T-cell (primary cell): ENCODE results near the gene INCA1. TPM values are rescaled to one million over a fixed set of nuclear protein-coding genes. Genes with fewer than 3 reads are reported as not detected.

Source experiments
- ATAC-seq, 4 experiments: fragments of 200-7000 bp in 3 of 4; fragments of 150-1000 bp in 1 of 4; cut with Tn5 transposase; replicated peaks in 1 of 4; 1 replicate in 3 of 4; 2 replicates in 1 of 4; pipeline ENCODE4 v1.10.0; 2021; ENCODE audit warnings: moderate library complexity in 3 of 4, mild to moderate bottlenecking in 2 of 4, moderate number of reproducible peaks in 1 of 4
- CTCF ChIA-PET, 2 donors: fragments of 300-600 bp; sonication (Branson Sonifier 250); formaldehyde crosslinking; loops; one replicate each; lab custom pipeline; 2022; ENCODE audit warnings: antibody characterized with exemption in 2 of 2; lab: Charles Lee
- POLR2A ChIA-PET, 2 donors: fragments of 300-600 bp; sonication (Branson Sonifier 250); formaldehyde crosslinking; loops; one replicate each; lab custom pipeline; 2022; ENCODE audit warnings: antibody characterized with exemption in 2 of 2; lab: Charles Lee
- DNase-seq, 35 experiments: peaks; one replicate each; pipeline versions ENCODE4 v3.0.0 to v3.0.0-alpha.2; 2013 to 2023
- H3K27ac ChIP-seq: one replicate; pipeline ENCODE4 v1.5.1; 2013; ENCODE audit warnings: low read length
- H3K27me3 ChIP-seq, 2 experiments: replicated peaks in 1 of 2; 1 replicate in 1 of 2; 2 replicates in 1 of 2; pipeline versions ENCODE4 v1.6.1 to v1.7.0; 2013; ENCODE audit warnings: low read length in 1 of 2, mixed read lengths in 1 of 2; ENCODE audit not compliant: control insufficient read depth in 2 of 2, insufficient read depth in 2 of 2; ENCODE audit errors: extremely low read depth in 1 of 2
- H3K36me3 ChIP-seq, 2 donors: 1 replicate in 1 of 2; 2 replicates in 1 of 2; pipeline versions ENCODE4 v1.6.1 to v1.7.0; 2013; ENCODE audit warnings: low read length in 1 of 2; ENCODE audit not compliant: control insufficient read depth in 2 of 2, insufficient read depth in 1 of 2; ENCODE audit errors: extremely low read depth in 1 of 2
- H3K4me1 ChIP-seq, 2 experiments: 1 replicate in 1 of 2; 2 replicates in 1 of 2; pipeline versions ENCODE4 v1.6.1 to v1.7.0; 2013; ENCODE audit warnings: low read length in 2 of 2, mixed read lengths in 1 of 2; ENCODE audit not compliant: insufficient read depth in 2 of 2, control insufficient read depth in 1 of 2; ENCODE audit errors: extremely low read depth in 1 of 2
- H3K4me3 ChIP-seq, 2 donors: 1 replicate in 1 of 2; 2 replicates in 1 of 2; pipeline versions ENCODE4 v1.5.1 to v1.7.0; 2013; ENCODE audit warnings: mild to moderate bottlenecking in 2 of 2, low read length in 1 of 2, moderate library complexity in 1 of 2; ENCODE audit not compliant: control insufficient read depth in 1 of 2; ENCODE audit errors: extremely low read depth in 1 of 2
- H3K9me3 ChIP-seq: 2 replicates; pipeline ENCODE4 v1.7.0; 2013
- H3K27ac Mint-ChIP-seq, 2 donors: one replicate each; pipeline ENCODE4 v1.8.0; 2020 to 2021; ENCODE audit warnings: mild to moderate bottlenecking in 2 of 2, mixed read lengths in 2 of 2
- H3K27me3 Mint-ChIP-seq, 2 donors: one replicate each; pipeline ENCODE4 v1.8.0; 2021 to 2022; ENCODE audit warnings: mixed read lengths in 2 of 2
- H3K36me3 Mint-ChIP-seq: one replicate; pipeline ENCODE4 v1.8.0; 2021; ENCODE audit warnings: mixed read lengths
- H3K4me1 Mint-ChIP-seq, 3 donors: one replicate each; pipeline ENCODE4 v1.8.0; 2020 to 2022; ENCODE audit warnings: mixed read lengths in 3 of 3, mild to moderate bottlenecking in 1 of 3
- H3K4me3 Mint-ChIP-seq, 3 donors: one replicate each; pipeline ENCODE4 v1.8.0; 2020 to 2022; ENCODE audit warnings: mild to moderate bottlenecking in 3 of 3, mixed read lengths in 3 of 3, moderate library complexity in 3 of 3
- H3K9me3 Mint-ChIP-seq, 3 donors: one replicate each; pipeline ENCODE4 v1.8.0; 2020 to 2022; ENCODE audit warnings: mixed read lengths in 3 of 3
- WGBS: methylation state at CpG from one replicate; pipeline ENCODE4 v1.1.5; 2013; ENCODE audit warnings: missing lambda C conversion rate; ENCODE audit not compliant: insufficient coverage; 5-methylcytosine and 5-hydroxymethylcytosine counted together
- total RNA-seq, 35 experiments: library from RNA in 6 of 35; stranded (reverse) in 6 of 35; fragments of 120-200 nt in 1 of 35; gene quantifications; one replicate each; pipeline versions ENCODE4 v1.2.1 to v1.2.4 and lab custom pipeline; 2013 to 2026

The INCA1 gene
- total RNA-seq, 5 donors from 2014 or later (not counting 1 experiment from before 2014, with no cell fraction given) = 0.38 to 0.43 TPM; not detected in 3

- peak overlapping the region; percentile 80 for H3K27ac ChIP-seq
- H3K9me3 Mint-ChIP-seq = no peaks in the 10 kb centered on the region
- peak in 14 of 35 experiments; percentile 7 to 67 (median 28) for DNase-seq
- H3K27me3 Mint-ChIP-seq = no peaks in the 10 kb centered on the region
- 4% methylated on average over 46 of the region's 52 CpGs for WGBS
- no peaks in the 10 kb centered on the region for H3K9me3 ChIP-seq
- peaks cover 17% of the 10 kb centered on the region for H3K36me3 Mint-ChIP-seq
- no peaks in the 10 kb centered on the region for H3K27me3 ChIP-seq
- peak overlapping the region; percentile 85 to 87 for H3K27ac Mint-ChIP-seq
- POLR2A ChIA-PET = no interaction called here
- CTCF ChIA-PET = interaction anchor here in 1 of 2 donors (0.6 to 0.8 kb wide), 2 partner anchors 15 to 16 kb away, joined by 4 to 6 read pairs; no protein-coding TSS in a partner anchor
- peaks cover 30 to 38% (median 31%) of the 10 kb centered on the region in 3 donors for H3K4me1 Mint-ChIP-seq
- H3K4me1 ChIP-seq = peaks cover 7 to 34% of the 10 kb centered on the region in 2 experiments
- H3K36me3 ChIP-seq = peaks cover 0 to 22% of the 10 kb centered on the region in 2 donors
- H3K4me3 ChIP-seq = peak overlapping the region; percentile 53 to 65
- peak overlapping the region; percentile 74 to 100 (median 79) for H3K4me3 Mint-ChIP-seq
- ATAC-seq = peak; percentile 1 to 12 (median 8)
These were observed 47.1 kb downstream of the INCA1 start for GRCh38 chr17:4950075-4950745.

- Histone ChIP-seq H3K4me1 (peaks cover 13 to 41% of the 10 kb centered on the region in 2 experiments), H3K27ac (peak overlapping the region; percentile 83), H3K4me3 (peak overlapping the region; percentile 76 to 100), H3K27me3 (no peaks in the 10 kb centered on the region), H3K36me3 (peaks cover 0 to 29% of the 10 kb centered on the region in 2 donors), H3K9me3 (no peaks in the 10 kb centered on the region)
- Mint-ChIP-seq H3K4me1 (peaks cover 37 to 46% (median 39%) of the 10 kb centered on the region in 3 donors), H3K36me3 (peaks cover 21% of the 10 kb centered on the region), H3K4me3 (peak overlapping the region; percentile 97 to 100 (median 98)), H3K9me3 (no peaks in the 10 kb centered on the region), H3K27me3 (no peaks in the 10 kb centered on the region), H3K27ac (peak overlapping the region; percentile 87)
- ATAC-seq (peak; percentile 38 to 57 (median 40)), DNase-seq (peak; percentile 47 to 92 (median 67))
- POLR2A ChIA-PET = no interaction called here
- CTCF ChIA-PET = interaction anchor here in 1 of 2 donors (0.6 to 1.0 kb wide), 3 partner anchors 10 to 17 kb away, joined by 3 to 6 read pairs (median 4); partner anchors contain the start of genes RNF167 and SLC25A11
- WGBS = 0% methylated on average over 43 of the region's 75 CpGs
These were observed 47.8 kb downstream of the INCA1 start for GRCh38 chr17:4949321-4950074.

GRCh38 chr17:4948931-4949320 lies 48.4 kb downstream of the INCA1 start:
- no peaks in the 10 kb centered on the region for H3K9me3 Mint-ChIP-seq
- ATAC-seq (peak; percentile 46 to 56 (median 48)), DNase-seq (peak in 33 of 35 experiments; percentile 50 to 84 (median 64))
- Histone ChIP-seq H3K9me3 (no peaks in the 10 kb centered on the region), H3K27ac (peak overlapping the region; percentile 83), H3K36me3 (peaks cover 0 to 32% of the 10 kb centered on the region in 2 donors), H3K4me3 (peak overlapping the region; percentile 76 to 100), H3K27me3 (no peaks in the 10 kb centered on the region), H3K4me1 (peaks cover 17 to 47% of the 10 kb centered on the region in 2 experiments)
- peak overlapping the region; percentile 98 for H3K27ac Mint-ChIP-seq
- peak overlapping the region; percentile 97 to 100 (median 98) for H3K4me3 Mint-ChIP-seq
- H3K4me1 Mint-ChIP-seq = peaks cover 43 to 51% (median 44%) of the 10 kb centered on the region in 3 donors
- POLR2A ChIA-PET = interaction anchor here in 1 of 2 donors (0.7 to 1.1 kb wide), 2 partner anchors 46 to 49 kb away, joined by 3 to 4 read pairs; partner anchors contain the start of gene C17orf107
- WGBS = under 1% methylated on average over 35 of the region's 40 CpGs
- H3K36me3 Mint-ChIP-seq = peaks cover 26% of the 10 kb centered on the region
- H3K27me3 Mint-ChIP-seq = no peaks in the 10 kb centered on the region
- CTCF ChIA-PET = interaction anchor here in 1 of 2 donors (1.0 kb wide), 1 partner anchor 9 kb away, joined by 3 read pairs; the partner anchor contains the start of genes RNF167 and SLC25A11

GRCh38 chr17:4948166-4948930 lies 49.0 kb downstream of the INCA1 start, which contains the start of gene PFN1:
TSS of gene PFN1 (minus strand) at chr17:4948530. CDS start at chr17:4948394, 136 bp downstream.
- Mint-ChIP-seq H3K36me3 (peaks cover 28% of the 10 kb centered on the region), H3K27me3 (no peaks in the 10 kb centered on the region), H3K4me1 (peaks cover 47 to 57% (median 50%) of the 10 kb centered on the region in 3 donors), H3K27ac (peak within 1 kb of the TSS; percentile 98), H3K9me3 (no peaks in the 10 kb centered on the region), H3K4me3 (peak within 1 kb of the TSS; percentile 97 to 100 (median 98))
- WGBS = under 1% methylated on average over 52 of the region's 59 CpGs
- Histone ChIP-seq H3K9me3 (no peaks in the 10 kb centered on the region), H3K4me1 (peaks cover 21 to 53% of the 10 kb centered on the region in 2 experiments), H3K4me3 (peak within 1 kb of the TSS; percentile 87 to 100), H3K36me3 (peaks cover 4 to 37% of the 10 kb centered on the region in 2 donors), H3K27ac (peak within 1 kb of the TSS; percentile 97), H3K27me3 (no peaks in the 10 kb centered on the region)
- ChIA-PET CTCF (interaction anchor here in 1 of 2 donors (1.0 kb wide), 1 partner anchor 9 kb away, joined by 3 read pairs; the partner anchor contains the start of genes RNF167 and SLC25A11), POLR2A (interaction anchor here in 1 of 2 donors (0.7 to 1.1 kb wide), 3 partner anchors 8 to 49 kb away, joined by 3 to 5 read pairs (median 4); partner anchors contain the start of genes C17orf107, RNF167 and SLC25A11)
- DNase-seq (peak; percentile 80 to 95 (median 88)), ATAC-seq (peak; percentile 54 to 68 (median 60))

- ATAC-seq = peak; percentile 39 to 41 (median 40)
- WGBS = under 1% methylated on average over 48 of the region's 56 CpGs
- Histone ChIP-seq H3K4me3 (peak overlapping the region; percentile 87 to 100), H3K9me3 (no peaks in the 10 kb centered on the region), H3K36me3 (peaks cover 8 to 45% of the 10 kb centered on the region in 2 donors), H3K27ac (peak overlapping the region; percentile 97), H3K4me1 (peaks cover 29 to 60% of the 10 kb centered on the region in 2 experiments), H3K27me3 (no peaks in the 10 kb centered on the region)
- Mint-ChIP-seq H3K4me3 (peak overlapping the region; percentile 97 to 100 (median 98)), H3K27me3 (no peaks in the 10 kb centered on the region), H3K9me3 (no peaks in the 10 kb centered on the region), H3K27ac (peak overlapping the region; percentile 94 to 97), H3K36me3 (peaks cover 36% of the 10 kb centered on the region), H3K4me1 (peaks cover 55 to 65% (median 58%) of the 10 kb centered on the region in 3 donors)
- CTCF ChIA-PET = interaction anchor here in 1 of 2 donors (1.3 kb wide), 1 partner anchor 20 kb away, joined by 3 read pairs; the partner anchor contains the start of gene SPAG7
- POLR2A ChIA-PET = interaction anchor here in 1 of 2 donors (0.7 kb wide), 1 partner anchor 8 kb away, joined by 5 read pairs; the partner anchor contains the start of genes RNF167 and SLC25A11
- DNase-seq = peak; percentile 26 to 80 (median 56)
These were observed 49.7 kb downstream of the INCA1 start for GRCh38 chr17:4947411-4948165.
